Stimulated activated CD8-positive, alpha-beta memory T cell treated with anti-CD3 and anti-CD28 coated beads, Interleukin-7, amount 100 ng/mL, for 24 hours (primary cell): Measurements from ENCODE around the gene OR13J1.

Experiments
- DNase-seq: peaks from one replicate; pipeline ENCODE4 v3.0.0-alpha.2; 2020; ENCODE audit warnings: low read depth

The OR13J1 gene

DNA sequence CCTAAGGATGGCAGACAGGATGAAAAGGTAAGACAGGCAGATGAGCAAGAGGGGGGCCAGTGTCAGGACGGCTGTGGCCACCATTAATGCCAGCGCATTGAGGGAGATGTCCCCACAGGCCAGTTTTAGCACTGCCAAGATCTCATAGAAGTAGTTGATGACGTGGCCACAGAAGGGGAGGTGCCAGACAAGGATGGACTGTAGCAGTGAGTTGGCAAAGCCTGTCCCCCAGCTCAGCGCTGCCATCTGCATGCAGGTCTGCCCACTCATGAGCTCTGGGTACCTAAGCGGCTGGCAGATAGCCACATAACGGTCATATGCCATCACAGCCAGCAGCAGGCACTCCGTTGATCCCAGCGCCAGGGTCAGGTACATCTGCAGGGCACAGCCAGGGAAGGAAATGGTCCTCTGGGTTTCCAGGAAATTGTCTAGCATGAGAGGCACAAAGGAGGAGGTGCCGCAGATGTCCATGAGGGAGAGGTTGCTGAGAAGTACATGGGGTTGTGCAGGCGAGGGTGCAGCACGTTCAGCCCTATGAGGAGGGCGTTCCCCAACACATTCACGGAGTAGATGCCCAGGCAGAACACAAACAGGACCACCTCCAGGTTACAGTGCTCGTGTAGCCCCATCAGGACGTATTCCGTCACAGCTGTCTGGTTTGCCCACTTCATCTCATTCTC is 10.8 kb downstream of the OR13J1 start:
- no peak for DNase-seq

DNA sequence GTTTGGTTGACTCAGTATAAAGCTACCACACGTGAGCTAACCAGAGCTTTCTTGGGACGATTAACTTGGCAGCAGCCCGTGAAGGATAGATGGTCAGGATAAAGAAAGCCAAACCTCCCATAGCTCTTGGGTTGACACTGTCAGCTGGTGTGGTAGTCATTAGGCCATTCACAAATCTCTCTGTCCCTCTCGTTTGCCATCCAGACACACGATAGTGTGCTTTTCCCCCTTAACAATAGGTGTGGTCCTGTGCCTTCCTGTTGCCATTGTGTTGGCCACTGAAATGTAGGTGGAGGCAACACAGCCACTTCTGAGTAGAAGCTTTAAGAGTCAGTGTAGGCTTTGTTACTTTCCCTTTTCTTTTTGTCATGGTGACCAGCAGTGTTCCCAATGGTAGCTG is 11.7 kb downstream of the OR13J1 start:
- DNase-seq: no peak

DNA sequence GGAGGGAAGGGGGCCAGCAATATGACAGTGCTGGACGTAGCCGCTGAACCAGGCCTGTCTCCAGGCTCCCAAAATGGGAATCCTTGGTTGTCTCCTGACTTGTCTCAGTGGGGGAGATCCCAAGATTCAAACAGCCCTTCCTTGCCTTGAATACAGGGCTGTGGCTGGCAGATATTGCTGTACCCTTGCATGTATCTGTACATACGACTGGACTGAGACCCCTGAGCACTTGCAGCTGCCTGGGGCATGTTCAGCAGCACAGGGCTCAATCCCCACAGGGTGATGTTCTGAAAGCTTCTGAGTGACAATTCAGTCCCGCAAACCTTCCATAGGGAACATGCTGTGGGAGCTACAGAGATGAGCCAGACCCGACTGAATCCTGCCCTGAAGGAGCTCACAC is 13.3 kb downstream of the OR13J1 start:
- DNase-seq: no peak

DNA sequence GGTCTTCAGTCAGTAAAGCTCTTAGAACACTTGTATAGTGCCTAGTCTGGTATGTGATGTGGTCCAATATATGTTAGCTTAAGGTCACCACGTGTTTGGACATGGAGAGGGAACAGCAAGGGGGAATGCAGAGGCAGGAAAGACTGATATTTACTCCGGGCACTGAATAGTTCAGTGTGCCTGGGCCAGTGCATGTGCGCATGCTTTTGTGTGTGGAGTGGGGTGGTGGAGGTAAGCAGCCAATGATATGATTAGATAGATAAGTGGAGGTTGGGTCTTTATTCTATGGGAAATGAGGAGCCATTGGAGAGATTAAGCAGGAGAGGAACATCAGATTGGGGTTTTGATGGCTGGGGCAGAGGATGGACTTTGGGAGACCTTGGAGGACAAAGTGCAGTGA is 14.0 kb downstream of the OR13J1 start:
- DNase-seq: no peak

DNA sequence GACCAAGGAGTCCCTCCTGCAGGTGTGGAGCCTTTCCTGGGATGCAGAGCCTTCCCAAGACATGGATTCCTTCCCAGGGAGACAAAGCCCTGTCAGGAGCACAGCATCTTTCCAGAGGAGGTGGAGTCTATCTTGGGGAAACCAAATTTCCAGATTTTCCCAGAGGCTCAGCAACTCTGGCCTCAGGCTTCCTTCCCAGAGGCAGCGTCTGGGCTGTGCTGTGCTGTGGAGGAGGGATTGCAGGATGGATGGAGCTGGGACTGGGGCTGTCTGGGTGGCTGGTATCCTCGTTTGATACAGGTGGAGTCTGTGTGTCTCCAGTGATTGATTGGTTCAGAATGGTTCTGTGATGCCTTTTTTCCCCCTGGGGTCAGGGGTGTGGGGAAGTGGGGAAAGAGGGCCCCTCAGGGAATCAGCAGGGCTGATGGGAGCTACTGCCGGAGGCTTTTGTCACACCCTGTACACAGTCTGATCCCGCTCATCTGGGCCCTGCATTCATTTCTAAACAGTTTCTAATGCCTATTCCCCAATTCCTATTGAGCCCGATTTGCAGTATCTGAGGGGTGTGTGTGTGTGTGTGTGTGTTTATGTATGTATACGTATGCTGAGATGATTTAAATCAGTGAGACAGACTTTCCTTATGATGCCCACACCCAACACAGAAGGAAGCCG is 16.0 kb downstream of the OR13J1 start:
- no peak for DNase-seq

DNA sequence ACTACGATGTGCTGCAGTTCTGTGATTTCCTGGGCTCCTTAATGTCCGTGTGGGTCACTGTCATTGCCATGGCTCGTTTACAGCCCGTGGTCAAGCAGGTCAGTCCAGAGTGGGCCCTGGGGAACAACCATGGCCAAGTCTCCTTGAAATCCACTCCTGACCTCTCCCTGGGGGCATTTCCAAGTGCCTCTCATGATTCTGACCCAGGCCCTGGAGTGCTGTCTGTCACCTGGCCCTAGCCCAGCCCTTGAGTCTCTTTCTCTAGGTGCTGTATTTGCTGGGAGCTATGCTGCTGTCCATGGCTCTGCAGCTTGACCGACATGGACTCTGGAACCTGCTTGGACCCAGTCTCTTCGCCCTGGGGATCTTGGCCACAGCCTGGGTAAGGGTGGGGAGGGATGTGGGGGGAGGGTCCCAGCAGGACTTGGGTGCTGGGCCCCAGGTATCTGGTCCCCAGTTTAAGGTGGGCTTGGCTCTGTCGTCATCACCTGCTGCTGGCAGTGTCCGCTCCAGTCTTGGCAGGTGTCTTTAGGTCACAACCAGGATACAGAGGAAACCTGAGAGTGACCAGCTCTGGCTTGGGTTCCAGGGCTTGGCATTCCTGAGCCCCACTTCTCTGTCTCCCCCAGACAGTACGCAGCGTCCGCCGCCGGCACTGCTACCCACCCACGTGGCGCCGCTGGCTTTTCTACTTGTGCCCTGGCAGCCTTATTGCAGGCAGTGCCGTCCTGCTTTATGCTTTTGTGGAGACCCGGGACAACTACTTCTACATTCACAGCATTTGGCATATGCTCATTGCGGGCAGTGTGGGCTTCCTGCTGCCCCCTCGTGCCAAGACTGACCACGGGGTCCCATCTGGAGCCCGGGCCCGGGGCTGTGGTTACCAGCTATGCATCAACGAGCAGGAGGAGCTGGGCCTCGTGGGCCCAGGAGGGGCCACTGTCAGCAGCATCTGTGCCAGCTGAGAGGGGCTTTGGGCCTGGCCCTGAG is 17.0 kb downstream of the OR13J1 start:
- no peak for DNase-seq

DNA sequence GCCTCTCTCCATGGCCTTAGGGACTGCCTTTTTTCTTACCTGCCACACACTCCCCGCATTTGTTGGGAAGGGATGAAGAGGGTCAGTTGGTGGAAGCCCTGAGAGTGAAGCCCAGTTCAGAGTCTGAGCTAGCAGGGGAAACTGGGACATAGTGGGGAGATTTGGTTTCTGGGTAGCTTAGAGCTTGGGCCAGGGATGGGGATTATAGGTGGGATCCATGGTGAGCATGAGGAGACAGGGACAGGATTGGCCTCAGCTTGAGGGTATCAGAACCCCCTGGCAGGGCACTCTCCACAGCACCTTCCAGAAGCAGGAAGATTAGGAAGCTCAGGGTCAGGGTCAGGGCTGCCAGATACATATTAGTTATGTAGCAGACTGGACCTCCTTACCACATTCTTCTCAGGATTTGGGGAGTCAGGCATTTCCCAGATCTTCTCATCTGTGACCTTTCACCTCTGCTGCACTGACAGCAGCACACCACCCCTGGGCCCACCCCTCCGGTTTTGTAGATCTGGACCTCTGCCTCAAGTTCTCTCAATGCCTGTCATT is 17.9 kb downstream of the OR13J1 start:
- no peak for DNase-seq

DNA sequence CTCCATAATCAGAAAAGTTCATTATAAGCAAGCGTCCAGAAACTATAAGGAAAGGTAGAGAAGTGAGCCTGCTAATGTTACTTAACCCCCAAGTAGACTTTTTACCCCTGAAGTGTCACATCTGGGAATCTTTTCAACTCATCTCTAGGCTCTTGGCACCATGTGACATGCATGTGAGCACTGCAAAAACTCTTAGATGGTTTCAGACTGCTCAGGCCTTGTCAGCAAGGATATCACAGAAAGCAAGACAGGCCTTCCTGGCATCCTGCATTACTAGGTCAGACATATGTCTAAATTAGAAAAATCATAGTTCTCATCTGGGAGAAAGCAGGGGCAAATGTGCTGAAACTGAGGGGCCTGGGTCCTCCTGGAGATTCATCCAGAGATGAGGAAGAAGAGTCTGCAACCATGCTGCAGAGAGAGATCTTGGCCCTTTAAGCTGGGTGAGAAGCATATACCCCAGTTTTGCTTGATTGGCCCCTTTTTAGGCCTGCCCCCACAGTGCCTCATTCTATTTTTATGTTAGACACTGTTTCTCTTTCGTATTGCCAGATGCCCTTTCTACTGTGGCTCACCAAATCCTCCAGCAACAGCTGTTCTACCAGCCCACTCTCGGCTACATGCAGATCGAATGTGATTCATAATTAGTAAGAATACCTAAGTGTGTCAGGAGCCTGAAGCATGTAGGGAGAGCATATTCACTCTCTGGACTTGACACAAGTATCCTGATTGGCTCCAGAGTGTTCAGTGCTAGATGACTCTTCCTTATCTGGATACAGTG is 22.2 kb downstream of the OR13J1 start:
- no peak for DNase-seq

DNA sequence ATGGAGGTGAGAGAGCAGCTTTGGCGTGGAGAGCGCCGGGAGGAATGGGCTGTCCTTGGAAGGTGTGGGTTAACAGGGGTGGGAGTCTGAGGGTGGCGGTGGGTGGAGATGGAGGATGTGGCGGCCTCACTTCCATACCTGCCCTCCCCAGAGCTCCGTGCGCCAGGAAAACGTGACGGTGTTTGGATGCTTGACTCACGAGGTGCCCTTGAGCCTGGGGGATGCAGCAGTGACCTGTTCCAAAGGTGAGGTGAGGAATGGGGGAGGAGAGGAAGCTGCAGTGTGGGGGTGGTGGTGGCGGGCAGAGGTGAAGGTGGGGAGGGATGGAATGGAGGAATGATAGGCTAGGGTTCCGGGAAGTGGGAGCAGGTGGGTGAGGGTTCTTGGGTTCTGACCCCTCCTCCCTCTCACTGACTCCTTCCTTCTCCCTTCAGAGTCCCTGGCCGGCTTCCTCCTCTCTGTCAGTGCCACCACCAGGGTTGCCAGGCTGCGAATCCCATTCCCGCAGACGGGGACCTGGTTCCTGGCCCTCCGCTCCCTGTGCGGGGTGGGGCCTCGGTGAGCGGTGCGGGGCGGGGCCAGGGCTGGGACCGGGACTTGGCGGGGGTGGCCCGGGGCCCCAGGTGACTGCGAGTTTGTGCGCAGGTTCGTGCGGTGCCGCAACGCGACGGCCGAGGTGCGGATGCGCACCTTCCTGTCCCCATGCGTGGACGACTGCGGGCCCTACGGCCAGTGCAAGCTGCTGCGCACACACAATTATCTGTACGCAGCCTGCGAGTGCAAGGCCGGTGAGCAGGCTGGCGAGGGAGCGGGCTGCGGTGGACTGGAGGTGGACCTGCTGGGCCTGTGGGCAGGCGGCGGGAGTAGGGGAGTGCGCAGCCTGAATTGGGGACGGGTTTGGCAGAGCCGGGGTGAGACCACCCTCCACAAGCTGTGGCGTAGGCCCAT is 24.1 kb downstream of the OR13J1 start:
- no peak for DNase-seq

DNA sequence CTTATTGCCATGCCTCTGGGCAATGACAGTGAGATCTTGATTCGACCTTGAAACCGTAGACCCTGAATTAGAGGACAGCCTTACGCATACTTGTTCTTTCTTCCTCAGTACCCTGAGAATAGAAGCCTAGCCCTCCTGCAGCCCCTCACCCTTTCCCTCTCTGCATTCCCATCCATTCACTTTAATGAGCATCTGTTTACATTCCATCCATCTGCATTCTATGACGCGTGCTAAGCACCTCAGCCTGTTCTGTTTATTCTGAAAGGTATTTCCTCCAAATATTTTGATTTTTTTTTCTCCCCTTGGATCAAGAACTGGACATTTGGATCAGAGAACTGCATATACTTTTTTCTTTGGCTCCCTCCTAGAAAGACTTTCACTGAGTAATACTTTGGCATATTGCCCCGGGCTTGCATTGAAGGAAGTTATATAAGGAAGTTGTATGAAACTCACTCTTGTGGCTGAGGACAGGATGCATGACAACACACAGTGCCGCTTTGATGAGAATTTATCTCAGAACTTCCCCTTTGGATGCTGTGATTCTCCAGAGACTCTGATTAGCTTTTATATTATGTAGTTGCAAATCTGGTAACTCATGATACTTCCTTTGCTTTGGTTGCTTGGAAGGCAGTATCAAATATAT is 25.5 kb downstream of the OR13J1 start:
- no peak for DNase-seq

DNA sequence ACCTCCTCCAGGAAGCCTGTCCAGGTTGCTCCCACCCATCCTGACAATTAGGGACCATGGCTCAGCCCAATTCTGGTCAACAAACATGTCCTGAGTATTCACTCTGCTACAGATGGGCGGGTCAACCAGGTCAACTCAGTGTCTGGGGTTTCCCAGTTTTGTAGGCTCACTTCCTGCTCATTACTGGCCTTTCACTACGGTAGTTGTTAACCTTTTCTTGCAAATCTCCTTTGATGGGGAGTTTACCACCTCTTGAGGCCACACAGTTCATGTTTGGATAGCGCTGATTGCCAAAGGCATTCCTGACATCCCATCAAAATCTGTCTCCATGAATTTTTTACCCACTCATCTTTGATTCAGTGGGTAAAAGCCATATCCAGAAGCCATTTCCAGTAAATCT is 27.4 kb downstream of the OR13J1 start:
- no peak for DNase-seq

DNA sequence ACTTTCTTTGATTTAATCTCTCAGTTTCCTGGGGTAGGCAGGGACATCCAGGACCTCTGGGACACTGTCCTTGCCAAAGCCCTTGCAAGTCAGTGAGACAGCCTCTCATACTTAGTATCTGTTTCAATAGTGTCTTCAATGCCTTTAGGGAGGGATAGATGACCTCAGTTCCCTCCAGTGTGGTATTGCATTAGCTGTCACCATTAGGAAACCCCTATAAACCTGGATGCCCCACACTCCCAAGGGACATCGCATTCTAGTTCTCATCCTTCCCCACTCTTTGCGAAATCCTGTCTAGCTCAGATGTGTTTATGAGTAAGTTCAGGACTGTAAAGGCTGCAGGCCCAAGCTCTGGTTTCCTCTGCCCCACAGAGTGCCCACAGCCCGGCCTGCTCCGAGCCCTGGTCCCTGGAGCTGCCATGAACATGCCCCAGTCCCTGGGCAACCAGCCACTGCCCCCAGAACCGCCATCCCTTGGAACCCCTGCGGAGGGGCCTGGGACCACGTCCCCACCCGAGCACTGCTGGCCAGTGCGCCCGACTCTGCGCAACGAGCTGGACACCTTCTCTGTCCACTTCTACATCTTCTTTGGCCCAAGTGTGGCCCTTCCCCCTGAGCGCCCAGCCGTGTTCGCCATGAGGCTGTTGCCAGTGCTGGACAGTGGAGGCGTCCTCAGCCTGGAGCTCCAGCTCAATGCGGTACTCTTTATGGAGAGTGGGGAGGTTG is 28.0 kb downstream of the OR13J1 start:
- DNase-seq: no peak

DNA sequence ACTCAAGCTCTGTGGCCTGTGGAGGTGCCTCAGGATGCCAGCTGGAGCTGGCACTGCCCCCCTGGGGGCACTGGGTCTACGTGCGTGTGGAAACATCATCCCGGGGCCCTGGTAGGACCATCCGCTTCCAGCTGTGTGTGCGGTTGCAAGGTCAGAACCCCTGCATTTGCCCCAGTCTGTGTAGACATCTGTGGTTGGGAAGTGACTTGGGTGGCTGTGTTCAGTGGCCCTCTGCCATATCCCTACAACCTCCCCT is 28.6 kb downstream of the OR13J1 start:
- DNase-seq: no peak

DNA sequence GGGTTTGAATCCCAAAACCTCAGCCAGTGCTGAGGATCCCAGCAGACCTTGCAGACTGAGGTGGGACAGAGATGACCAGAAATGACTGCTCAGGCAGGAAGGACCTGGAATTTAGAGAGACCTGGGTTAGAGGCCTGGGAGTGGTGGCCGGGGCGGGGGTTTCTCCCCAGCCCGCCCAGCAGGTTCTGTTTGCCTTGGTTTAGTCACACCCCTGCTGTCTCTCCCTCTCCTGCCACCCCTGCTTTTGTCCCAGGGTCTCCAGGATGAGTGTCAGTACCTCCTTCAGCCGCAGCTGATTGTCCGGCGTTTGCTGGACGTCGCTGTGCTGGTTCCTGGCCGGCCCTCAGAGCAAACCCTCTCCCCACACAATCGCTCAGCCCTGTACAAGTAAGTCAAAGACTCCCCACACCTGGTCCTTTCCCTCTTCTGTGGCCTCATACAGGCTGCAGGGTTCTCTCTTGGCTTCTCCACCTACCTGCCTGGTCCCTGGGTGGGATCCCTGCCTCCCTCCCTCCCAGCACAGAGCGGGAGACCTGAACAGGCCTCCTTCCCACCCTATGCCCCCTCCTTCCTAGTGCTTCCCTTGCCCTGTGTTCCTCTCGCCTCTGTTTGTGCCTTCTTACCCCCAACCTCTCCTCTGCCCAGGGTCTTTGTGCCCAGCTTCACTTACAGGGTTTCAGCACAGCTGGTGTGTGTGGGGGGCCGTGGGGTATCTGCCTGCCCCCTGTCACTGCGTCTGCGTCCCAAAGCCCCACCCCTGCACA is 29.1 kb downstream of the OR13J1 start:
- no peak for DNase-seq

DNA sequence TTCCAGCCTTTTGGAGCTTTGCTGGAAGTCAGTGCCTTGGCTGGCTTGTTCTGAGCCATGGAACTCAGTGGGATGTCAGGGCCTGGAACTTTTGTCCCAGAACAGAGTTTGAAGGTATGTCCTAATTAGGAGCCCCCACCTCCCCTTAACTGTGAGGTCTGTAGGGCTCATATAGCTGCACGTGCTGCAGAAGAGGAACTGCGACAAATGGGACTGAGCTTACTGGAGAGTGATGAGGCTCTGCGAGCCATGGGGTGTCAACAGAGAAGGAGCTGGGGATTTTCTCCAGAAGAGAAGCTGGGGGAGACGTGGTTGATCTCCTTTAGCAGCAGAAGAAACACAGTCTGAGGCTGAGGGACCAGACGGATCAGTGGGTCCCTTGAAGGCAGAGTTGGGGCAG is 30.3 kb downstream of the OR13J1 start:
- DNase-seq: no peak

DNA sequence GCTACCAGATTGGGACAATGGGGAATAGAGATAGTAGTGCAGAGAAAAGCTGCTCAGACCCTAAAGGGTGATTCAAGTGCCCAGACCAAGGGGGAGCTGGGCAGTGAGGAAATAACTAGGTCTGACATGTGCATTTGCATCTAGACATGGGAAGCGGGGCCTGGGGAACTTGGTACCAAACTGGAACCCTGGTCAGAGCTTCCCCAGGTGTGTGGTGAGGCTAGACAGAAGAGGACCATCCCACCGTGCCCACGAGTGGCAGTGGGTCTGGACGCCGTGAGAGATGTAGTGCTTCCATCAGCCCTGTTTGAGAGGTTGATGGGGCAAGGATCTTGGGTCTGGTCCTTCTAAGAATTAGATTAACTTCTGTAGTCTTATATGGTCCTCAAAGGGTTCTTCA is 33.6 kb downstream of the OR13J1 start:
- DNase-seq: no peak

DNA sequence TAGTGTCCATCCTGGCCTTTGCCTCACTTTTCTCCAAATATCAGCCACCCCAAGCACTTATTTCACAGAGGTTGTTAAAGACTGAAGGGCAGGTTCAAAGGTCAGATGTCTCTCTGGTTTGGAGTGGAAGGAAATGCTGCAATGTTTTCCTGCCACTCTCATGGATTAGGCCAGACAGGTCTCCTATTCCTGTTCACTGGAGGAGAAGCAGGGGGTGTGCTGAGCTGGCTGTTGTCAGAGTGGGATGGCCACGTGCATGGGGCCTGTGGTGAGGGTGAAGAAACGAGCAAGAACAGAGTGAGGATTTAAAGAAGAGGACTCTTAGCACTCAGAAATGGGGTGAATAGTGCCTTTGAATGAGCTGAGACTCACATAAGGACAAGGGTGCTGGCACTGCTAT is 34.4 kb downstream of the OR13J1 start:
- DNase-seq: no peak

DNA sequence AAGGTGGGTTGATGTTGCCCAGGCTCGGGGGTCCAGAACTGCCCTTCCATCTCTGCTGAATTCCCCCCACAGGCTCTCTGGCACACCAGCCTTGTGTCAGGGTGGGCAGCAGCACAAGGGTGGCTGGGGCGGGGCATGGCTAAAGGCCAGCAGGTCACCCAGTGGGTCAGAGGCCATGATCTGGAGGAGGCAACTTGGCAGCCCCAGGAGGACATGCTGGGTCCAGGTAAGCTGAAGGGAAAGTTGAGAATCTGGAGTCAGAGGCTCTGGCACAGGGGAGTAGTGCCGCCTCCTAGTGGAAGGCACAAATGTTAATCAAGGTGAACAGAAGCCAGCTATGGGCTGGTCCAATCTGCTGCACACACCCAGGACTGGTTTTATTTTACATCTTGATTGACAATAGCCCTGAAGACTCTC is 35.0 kb downstream of the OR13J1 start:
- DNase-seq: no peak
